ENCODE data around the gene P3H1.
"Not testable (repeated sequence)": the region's sequence is repeated elsewhere in the genome, so short reads cannot be mapped to it uniquely, and the experiment has no call there.

Gene P3H1

GRCh38 chr1:42768172-42768571 lies 1.3 kb upstream of the P3H1 start:
- no peak for DNase-seq

- no peak for DNase-seq
These were observed 727 bp upstream of the P3H1 start for GRCh38 chr1:42767510-42768000.

GRCh38 chr1:42765832-42766740 lies 742 bp downstream of the P3H1 start:
- peak; percentile 27 for DNase-seq

GRCh38 chr1:42765269-42765668 lies 1.6 kb downstream of the P3H1 start:
- DNase-seq = no peak

- DNase-seq = no peak
These were observed 4.6 kb downstream of the P3H1 start for GRCh38 chr1:42762269-42762668.

- no peak for DNase-seq
These were observed 5.3 kb downstream of the P3H1 start for GRCh38 chr1:42761567-42761966.

- no peak for DNase-seq
These were observed 7.7 kb downstream of the P3H1 start for GRCh38 chr1:42759114-42759513.

GRCh38 chr1:42758641-42759040 lies 8.2 kb downstream of the P3H1 start:
- no peak for DNase-seq

- no peak for DNase-seq
These were observed 8.9 kb downstream of the P3H1 start for GRCh38 chr1:42757892-42758275.

GRCh38 chr1:42756956-42757891 lies 9.6 kb downstream of the P3H1 start:
- peak; percentile 29 for DNase-seq

- no peak for DNase-seq
These were observed 13.8 kb downstream of the P3H1 start for GRCh38 chr1:42753070-42753469.

- DNase-seq = no peak
These were observed 14.5 kb downstream of the P3H1 start for GRCh38 chr1:42752284-42752683.

- DNase-seq = not testable (repeated sequence)
These were observed 15.2 kb downstream of the P3H1 start for GRCh38 chr1:42751511-42752070.

- DNase-seq = no peak
These were observed 16.8 kb downstream of the P3H1 start for GRCh38 chr1:42750041-42750440.

GRCh38 chr1:42748461-42749410 lies 18.1 kb downstream of the P3H1 start:
- DNase-seq = no peak

- DNase-seq = no peak
These were observed 18.8 kb downstream of the P3H1 start for GRCh38 chr1:42748021-42748420.

GRCh38 chr1:42747125-42747524 lies 19.7 kb downstream of the P3H1 start:
- no peak for DNase-seq

GRCh38 chr1:42746436-42747105 lies 20.3 kb downstream of the P3H1 start:
- DNase-seq = no peak

- DNase-seq = no peak
These were observed 21.0 kb downstream of the P3H1 start for GRCh38 chr1:42745851-42746250.

GRCh38 chr1:42744148-42744413 lies 22.7 kb downstream of the P3H1 start:
- no peak for DNase-seq

- DNase-seq = no peak
These were observed 23.3 kb downstream of the P3H1 start for GRCh38 chr1:42743317-42744147.
